GM19463 (cell line): ENCODE results near the gene IFIT5.
"Not testable (repeated sequence)": the region's sequence is repeated elsewhere in the genome, so short reads cannot be mapped to it uniquely, and the experiment has no call there.

Experiments used
- ATAC-seq: cut with Tn5 transposase; IDR thresholded peaks from one replicate; pipeline ENCODE4 v1.9.1; 2021; ENCODE audit warnings: mild to moderate bottlenecking, moderate library complexity; ENCODE audit not compliant: unreplicated experiment

Gene IFIT5

GRCh38 chr10:89392974-89393373 is 21.4 kb upstream of the IFIT5 start:
- no peak for ATAC-seq

GRCh38 chr10:89393898-89394297 is 20.5 kb upstream of the IFIT5 start:
- ATAC-seq = no peak

GRCh38 chr10:89395141-89395540 is 19.2 kb upstream of the IFIT5 start:
- no peak for ATAC-seq

- no peak for ATAC-seq
Observed at GRCh38 chr10:89398003-89398749, 16.2 kb upstream of the IFIT5 start.

- no peak for ATAC-seq
Observed at GRCh38 chr10:89399956-89400355, 14.4 kb upstream of the IFIT5 start.

- no peak for ATAC-seq
Observed at GRCh38 chr10:89403043-89403442, 11.3 kb upstream of the IFIT5 start.

- ATAC-seq = no peak
Observed at GRCh38 chr10:89404104-89405047, 10.0 kb upstream of the IFIT5 start.

GRCh38 chr10:89406178-89406577 is 8.2 kb upstream of the IFIT5 start:
- not testable (repeated sequence) for ATAC-seq

GRCh38 chr10:89407792-89408191 is 6.6 kb upstream of the IFIT5 start:
- ATAC-seq = not testable (repeated sequence)

GRCh38 chr10:89409282-89409681 is 5.1 kb upstream of the IFIT5 start:
- not testable (repeated sequence) for ATAC-seq

GRCh38 chr10:89410551-89410950 is 3.8 kb upstream of the IFIT5 start:
- not testable (repeated sequence) for ATAC-seq

- ATAC-seq = not testable (repeated sequence)
Observed at GRCh38 chr10:89411135-89411534, 3.2 kb upstream of the IFIT5 start.

- ATAC-seq = not testable (repeated sequence)
Observed at GRCh38 chr10:89412276-89412675, 2.1 kb upstream of the IFIT5 start.

- no peak for ATAC-seq
Observed at GRCh38 chr10:89413398-89413912, 913 bp upstream of the IFIT5 start.

GRCh38 chr10:89414879-89415821 is 782 bp downstream of the IFIT5 start:
- ATAC-seq = peak; percentile 34

GRCh38 chr10:89416465-89416864 is 2.1 kb downstream of the IFIT5 start:
- ATAC-seq = no peak

- ATAC-seq = no peak
Observed at GRCh38 chr10:89419548-89419947, 5.2 kb downstream of the IFIT5 start.

- no peak for ATAC-seq
Observed at GRCh38 chr10:89421018-89421476, 6.7 kb downstream of the IFIT5 start.

- ATAC-seq = no peak
Observed at GRCh38 chr10:89425000-89425399, 10.6 kb downstream of the IFIT5 start.

- ATAC-seq = no peak
Observed at GRCh38 chr10:89426230-89426868, 12.0 kb downstream of the IFIT5 start.
